ENCODE results near the gene PDE3A.

GRCh38 chr12:20395791-20396550 is 27.6 kb downstream of the PDE3A start:
- TF ChIP-seq, protein P1, sequence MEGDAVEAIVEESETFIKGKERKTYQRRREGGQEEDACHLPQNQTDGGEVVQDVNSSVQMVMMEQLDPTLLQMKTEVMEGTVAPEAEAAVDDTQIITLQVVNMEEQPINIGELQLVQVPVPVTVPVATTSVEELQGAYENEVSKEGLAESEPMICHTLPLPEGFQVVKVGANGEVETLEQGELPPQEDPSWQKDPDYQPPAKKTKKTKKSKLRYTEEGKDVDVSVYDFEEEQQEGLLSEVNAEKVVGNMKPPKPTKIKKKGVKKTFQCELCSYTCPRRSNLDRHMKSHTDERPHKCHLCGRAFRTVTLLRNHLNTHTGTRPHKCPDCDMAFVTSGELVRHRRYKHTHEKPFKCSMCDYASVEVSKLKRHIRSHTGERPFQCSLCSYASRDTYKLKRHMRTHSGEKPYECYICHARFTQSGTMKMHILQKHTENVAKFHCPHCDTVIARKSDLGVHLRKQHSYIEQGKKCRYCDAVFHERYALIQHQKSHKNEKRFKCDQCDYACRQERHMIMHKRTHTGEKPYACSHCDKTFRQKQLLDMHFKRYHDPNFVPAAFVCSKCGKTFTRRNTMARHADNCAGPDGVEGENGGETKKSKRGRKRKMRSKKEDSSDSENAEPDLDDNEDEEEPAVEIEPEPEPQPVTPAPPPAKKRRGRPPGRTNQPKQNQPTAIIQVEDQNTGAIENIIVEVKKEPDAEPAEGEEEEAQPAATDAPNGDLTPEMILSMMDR (conservative IDR thresholded peaks at IDR 0.05; ENCODE audit: low read depth, low read length) = no peak
- TF ChIP-seq EZH2 (IDR thresholded peaks at IDR 0.05; ENCODE audit: borderline replicate concordance, low read depth, low read length, poor library complexity, severe bottlenecking) = no peak
